ENCODE results near the gene TRIM41.

TRIM41 gene

DNA sequence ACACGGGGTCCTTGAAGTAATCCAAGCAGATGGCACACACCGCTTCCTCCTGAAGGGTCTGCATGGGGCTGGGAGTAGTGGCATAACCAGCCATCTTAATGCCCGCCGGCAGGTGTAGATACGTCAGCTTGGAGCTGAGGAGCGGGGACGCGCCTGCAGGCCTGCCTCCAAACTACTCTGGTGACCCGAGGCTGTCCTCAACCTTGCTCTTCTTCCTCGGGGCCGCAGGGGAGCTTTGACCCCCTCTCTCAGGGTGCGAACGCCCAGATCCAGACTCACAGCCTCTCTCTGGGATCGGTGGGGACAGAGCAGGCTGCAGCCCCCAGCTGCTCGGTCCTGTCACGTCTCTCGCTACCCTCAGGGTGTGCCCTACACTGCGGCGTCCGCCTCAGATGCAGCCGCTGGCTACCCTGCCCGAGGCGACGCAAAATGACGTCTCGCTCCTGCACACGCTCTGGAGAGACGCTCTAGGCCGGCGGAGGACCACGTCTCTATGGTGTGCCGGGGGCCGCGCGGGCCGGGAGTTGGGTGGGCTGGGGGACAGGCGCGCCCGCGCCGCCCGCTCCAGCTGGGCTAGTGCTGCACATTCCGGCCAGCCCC, 37.7 kb downstream of the TRIM41 start, which contains the start of gene TRIM52 (continued):
- no peak for TF ChIP-seq GLI2 (tag by site-specific recombination; IDR thresholded peaks at IDR 0.05; ENCODE audit: borderline replicate concordance, low read depth)
- TF ChIP-seq, protein P1, sequence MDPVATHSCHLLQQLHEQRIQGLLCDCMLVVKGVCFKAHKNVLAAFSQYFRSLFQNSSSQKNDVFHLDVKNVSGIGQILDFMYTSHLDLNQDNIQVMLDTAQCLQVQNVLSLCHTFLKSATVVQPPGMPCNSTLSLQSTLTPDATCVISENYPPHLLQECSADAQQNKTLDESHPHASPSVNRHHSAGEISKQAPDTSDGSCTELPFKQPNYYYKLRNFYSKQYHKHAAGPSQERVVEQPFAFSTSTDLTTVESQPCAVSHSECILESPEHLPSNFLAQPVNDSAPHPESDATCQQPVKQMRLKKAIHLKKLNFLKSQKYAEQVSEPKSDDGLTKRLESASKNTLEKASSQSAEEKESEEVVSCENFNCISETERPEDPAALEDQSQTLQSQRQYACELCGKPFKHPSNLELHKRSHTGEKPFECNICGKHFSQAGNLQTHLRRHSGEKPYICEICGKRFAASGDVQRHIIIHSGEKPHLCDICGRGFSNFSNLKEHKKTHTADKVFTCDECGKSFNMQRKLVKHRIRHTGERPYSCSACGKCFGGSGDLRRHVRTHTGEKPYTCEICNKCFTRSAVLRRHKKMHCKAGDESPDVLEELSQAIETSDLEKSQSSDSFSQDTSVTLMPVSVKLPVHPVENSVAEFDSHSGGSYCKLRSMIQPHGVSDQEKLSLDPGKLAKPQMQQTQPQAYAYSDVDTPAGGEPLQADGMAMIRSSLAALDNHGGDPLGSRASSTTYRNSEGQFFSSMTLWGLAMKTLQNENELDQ (tag by site-specific recombination; IDR thresholded peaks at IDR 0.05; ENCODE audit: low read depth), result no peak
- TF ChIP-seq IKZF3 (tag by site-specific recombination; IDR thresholded peaks at IDR 0.05), result no peak
- peak; percentile 80; the same call in 1 of the 2 replicates for TF ChIP-seq ZNF837 (tag by site-specific recombination; IDR thresholded peaks at IDR 0.05)
- TF ChIP-seq SCRT1 (tag by site-specific recombination; IDR thresholded peaks at IDR 0.05; ENCODE audit: borderline replicate concordance), result no peak
- peak; percentile 83; the same call in 1 of the 2 replicates for TF ChIP-seq KLF7 (tag by site-specific recombination; IDR thresholded peaks at IDR 0.05; ENCODE audit: borderline replicate concordance)
- TF ChIP-seq, protein P2, sequence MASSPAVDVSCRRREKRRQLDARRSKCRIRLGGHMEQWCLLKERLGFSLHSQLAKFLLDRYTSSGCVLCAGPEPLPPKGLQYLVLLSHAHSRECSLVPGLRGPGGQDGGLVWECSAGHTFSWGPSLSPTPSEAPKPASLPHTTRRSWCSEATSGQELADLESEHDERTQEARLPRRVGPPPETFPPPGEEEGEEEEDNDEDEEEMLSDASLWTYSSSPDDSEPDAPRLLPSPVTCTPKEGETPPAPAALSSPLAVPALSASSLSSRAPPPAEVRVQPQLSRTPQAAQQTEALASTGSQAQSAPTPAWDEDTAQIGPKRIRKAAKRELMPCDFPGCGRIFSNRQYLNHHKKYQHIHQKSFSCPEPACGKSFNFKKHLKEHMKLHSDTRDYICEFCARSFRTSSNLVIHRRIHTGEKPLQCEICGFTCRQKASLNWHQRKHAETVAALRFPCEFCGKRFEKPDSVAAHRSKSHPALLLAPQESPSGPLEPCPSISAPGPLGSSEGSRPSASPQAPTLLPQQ (tag by site-specific recombination; IDR thresholded peaks at IDR 0.05), result peak; percentile 66
- TF ChIP-seq, protein P3, sequence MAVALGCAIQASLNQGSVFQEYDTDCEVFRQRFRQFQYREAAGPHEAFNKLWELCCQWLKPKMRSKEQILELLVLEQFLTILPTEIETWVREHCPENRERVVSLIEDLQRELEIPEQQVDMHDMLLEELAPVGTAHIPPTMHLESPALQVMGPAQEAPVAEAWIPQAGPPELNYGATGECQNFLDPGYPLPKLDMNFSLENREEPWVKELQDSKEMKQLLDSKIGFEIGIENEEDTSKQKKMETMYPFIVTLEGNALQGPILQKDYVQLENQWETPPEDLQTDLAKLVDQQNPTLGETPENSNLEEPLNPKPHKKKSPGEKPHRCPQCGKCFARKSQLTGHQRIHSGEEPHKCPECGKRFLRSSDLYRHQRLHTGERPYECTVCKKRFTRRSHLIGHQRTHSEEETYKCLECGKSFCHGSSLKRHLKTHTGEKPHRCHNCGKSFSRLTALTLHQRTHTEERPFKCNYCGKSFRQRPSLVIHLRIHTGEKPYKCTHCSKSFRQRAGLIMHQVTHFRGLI (tag by site-specific recombination; IDR thresholded peaks at IDR 0.05), result peak; percentile 73
- TF ChIP-seq ZNF10 (tag by site-specific recombination; IDR thresholded peaks at IDR 0.05), result no peak
- no peak for TF ChIP-seq ZNF548 (tag by site-specific recombination; IDR thresholded peaks at IDR 0.05)
- no peak for TF ChIP-seq ZNF221 (tag by site-specific recombination; IDR thresholded peaks at IDR 0.05; ENCODE audit: borderline replicate concordance)
- TF ChIP-seq ZEB2 (tag by site-specific recombination; IDR thresholded peaks at IDR 0.05), result peak; percentile 84
- peak; percentile 86; the same call in 1 of the 2 replicates for TF ChIP-seq ZNF391 (tag by site-specific recombination; IDR thresholded peaks at IDR 0.05; ENCODE audit: borderline replicate concordance, low read depth)
- no peak for TF ChIP-seq ZNF112 (tag by site-specific recombination; IDR thresholded peaks at IDR 0.05)
- no peak for TF ChIP-seq ZNF248 (tag by site-specific recombination; IDR thresholded peaks at IDR 0.05)
- peak; percentile 67; the same call in 1 of the 2 replicates for TF ChIP-seq EGR2 (tag by site-specific recombination; IDR thresholded peaks at IDR 0.05; ENCODE audit: low read depth)
- peak; percentile 89 for TF ChIP-seq PATZ1 (tag by site-specific recombination; IDR thresholded peaks at IDR 0.05)
- TF ChIP-seq ZNF529 (tag by site-specific recombination; IDR thresholded peaks at IDR 0.05; ENCODE audit: insufficient replicate concordance), result no peak
- TF ChIP-seq ZIC2 (tag by site-specific recombination; IDR thresholded peaks at IDR 0.05), result peak; percentile 30; the same call in 1 of the 2 replicates
- no peak for TF ChIP-seq ZFP3 (tag by site-specific recombination; IDR thresholded peaks at IDR 0.05; ENCODE audit: low read depth)
- TF ChIP-seq ZNF626 (tag by site-specific recombination; IDR thresholded peaks at IDR 0.05), result no peak
- TF ChIP-seq ZNF214 (tag by site-specific recombination; IDR thresholded peaks at IDR 0.05; ENCODE audit: borderline replicate concordance), result no peak
- TF ChIP-seq HOXC10 (CRISPR knock-in tag; IDR thresholded peaks at IDR 0.05), result no peak
- TF ChIP-seq ZNF473 (tag by site-specific recombination; IDR thresholded peaks at IDR 0.05), result no peak
- TF ChIP-seq HOXD13 (CRISPR knock-in tag; IDR thresholded peaks at IDR 0.05; ENCODE audit: borderline replicate concordance), result no peak
- no peak for TF ChIP-seq ZNF121 (tag by site-specific recombination; IDR thresholded peaks at IDR 0.05)
- TF ChIP-seq ZNF26 (tag by site-specific recombination; IDR thresholded peaks at IDR 0.05), result no peak
- TF ChIP-seq SALL2 (tag by site-specific recombination; IDR thresholded peaks at IDR 0.05; ENCODE audit: borderline replicate concordance), result no peak
- TF ChIP-seq ZNF610 (tag by site-specific recombination; IDR thresholded peaks at IDR 0.05; ENCODE audit: borderline replicate concordance), result 0 out of 2 replicates have a peak, but pooled peaks have one; percentile 79
- peak; percentile 68 for TF ChIP-seq ZFHX2 (tag by site-specific recombination; conservative IDR thresholded peaks at IDR 0.05)
- no peak for TF ChIP-seq ZNF654 (tag by site-specific recombination; IDR thresholded peaks at IDR 0.05; ENCODE audit: low read depth)
- TF ChIP-seq ZBTB17 (tag by site-specific recombination; IDR thresholded peaks at IDR 0.05), result peak; percentile 85
